Measurements from ENCODE around the gene HPN.

HPN gene

DNA sequence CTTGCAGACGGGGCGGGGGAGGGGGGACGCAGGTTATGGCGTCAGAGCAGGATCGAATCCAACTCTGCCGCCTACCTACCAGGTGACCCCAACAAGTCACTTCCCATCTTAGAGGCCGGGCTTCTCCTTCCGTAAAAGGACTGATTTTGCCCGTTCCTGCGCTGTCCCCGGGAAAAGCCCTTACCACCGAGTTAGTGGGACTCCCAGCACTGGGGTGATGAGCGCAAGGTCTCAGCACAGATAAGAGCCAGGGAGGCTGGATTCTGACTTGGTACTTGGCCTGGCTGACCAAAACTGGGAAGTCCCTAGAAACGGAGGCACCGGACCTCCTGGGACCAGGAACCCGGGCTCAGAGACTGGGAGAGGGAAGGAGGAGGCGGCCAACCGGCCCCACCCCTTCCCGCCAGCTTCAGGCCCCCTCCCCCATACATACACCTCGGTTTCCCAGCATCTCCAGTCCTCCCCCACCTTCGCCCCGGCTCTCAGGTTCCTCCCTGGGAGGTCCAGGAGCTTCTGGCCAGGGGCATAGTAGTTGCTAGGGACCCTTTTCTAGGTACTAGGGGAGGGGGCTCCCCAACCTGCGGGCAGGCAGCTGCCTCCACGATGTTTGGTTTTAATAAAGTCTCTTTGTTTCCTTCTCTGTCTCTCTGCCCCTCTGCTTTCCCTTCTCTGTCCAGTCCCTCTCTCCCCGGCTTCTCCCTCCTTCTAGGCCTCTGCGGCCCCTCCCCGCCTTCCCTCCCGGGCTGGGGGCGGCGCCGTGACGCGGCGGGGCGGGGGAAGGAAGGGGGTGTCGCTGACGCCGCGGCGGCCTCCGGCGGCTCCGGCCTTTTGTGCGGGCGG, 41.8 kb upstream of the HPN start, which contains the start of gene GRAMD1A (continued):
- TF ChIP-seq MEIS1 (CRISPR knock-in tag; IDR thresholded peaks at IDR 0.05; ENCODE audit: borderline replicate concordance) (no peak), ZNF514 (tag by site-specific recombination; IDR thresholded peaks at IDR 0.05) (no peak), TCF7L2 (IDR thresholded peaks at IDR 0.05; ENCODE audit: borderline replicate concordance, low read depth, low read length) (no peak), GLIS1 (tag by site-specific recombination; IDR thresholded peaks at IDR 0.05) (peak; percentile 99)

DNA sequence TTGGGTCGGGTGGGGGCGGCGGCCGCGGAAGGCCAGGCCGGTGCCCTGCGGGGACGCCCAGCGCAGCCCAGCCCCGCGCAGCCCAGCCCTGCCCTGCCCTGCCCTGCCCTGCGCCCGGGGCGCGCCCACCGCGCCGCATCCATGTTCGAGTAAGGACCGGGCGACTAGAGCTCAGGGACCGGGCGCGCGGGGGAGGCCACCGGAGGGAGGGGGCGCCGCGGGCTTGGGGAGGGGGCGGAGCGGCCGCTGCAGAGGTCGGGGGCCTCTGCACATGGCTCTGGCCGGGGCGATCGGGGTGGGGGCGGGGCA, 41.2 kb upstream of the HPN start:
- ChIA-PET CTCF (interaction anchor here (0.6 to 4.3 kb wide), 10 partner anchors 11 to 361 kb away, joined by 3 to 35 read pairs (median 4); no protein-coding TSS in a partner anchor), POLR2A (interaction anchor here (0.7 to 3.0 kb wide), 11 partner anchors 11 to 915 kb away, joined by 3 to 20 read pairs (median 9); partner anchors contain the start of genes SCGB2B2, SCN1B, ZNF30 and ZNF302)

More for the DNA sequence above, 41.2 kb upstream of the HPN start:
- peaks cover 34 to 35% of the 10 kb centered on the region in 2 experiments for H3K36me3 ChIP-seq (ENCODE audit: control insufficient read depth in 2 of 2, insufficient read depth in 1 of 2, low read length in 2 of 2)
- H3K27ac ChIP-seq (ENCODE audit: extremely low read depth, low read depth, low read length): peak overlapping the region; percentile 98
- no peak for TF ChIP-seq ZNF19 (tag by site-specific recombination; IDR thresholded peaks at IDR 0.05; ENCODE audit: low read depth)
- no peak for TF ChIP-seq ZNF776 (tag by site-specific recombination; IDR thresholded peaks at IDR 0.05; ENCODE audit: borderline replicate concordance)
- no peak for TF ChIP-seq ZNF658 (tag by site-specific recombination; IDR thresholded peaks at IDR 0.05)
- no peak for TF ChIP-seq ZNF239 (tag by site-specific recombination; IDR thresholded peaks at IDR 0.05)
- TF ChIP-seq, protein P1, sequence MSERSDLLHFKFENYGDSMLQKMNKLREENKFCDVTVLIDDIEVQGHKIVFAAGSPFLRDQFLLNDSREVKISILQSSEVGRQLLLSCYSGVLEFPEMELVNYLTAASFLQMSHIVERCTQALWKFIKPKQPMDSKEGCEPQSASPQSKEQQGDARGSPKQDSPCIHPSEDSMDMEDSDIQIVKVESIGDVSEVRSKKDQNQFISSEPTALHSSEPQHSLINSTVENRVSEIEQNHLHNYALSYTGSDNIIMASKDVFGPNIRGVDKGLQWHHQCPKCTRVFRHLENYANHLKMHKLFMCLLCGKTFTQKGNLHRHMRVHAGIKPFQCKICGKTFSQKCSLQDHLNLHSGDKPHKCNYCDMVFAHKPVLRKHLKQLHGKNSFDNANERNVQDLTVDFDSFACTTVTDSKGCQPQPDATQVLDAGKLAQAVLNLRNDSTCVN (tag by site-specific recombination; optimal IDR thresholded peaks at IDR 0.05): no peak
- TF ChIP-seq, protein P2, sequence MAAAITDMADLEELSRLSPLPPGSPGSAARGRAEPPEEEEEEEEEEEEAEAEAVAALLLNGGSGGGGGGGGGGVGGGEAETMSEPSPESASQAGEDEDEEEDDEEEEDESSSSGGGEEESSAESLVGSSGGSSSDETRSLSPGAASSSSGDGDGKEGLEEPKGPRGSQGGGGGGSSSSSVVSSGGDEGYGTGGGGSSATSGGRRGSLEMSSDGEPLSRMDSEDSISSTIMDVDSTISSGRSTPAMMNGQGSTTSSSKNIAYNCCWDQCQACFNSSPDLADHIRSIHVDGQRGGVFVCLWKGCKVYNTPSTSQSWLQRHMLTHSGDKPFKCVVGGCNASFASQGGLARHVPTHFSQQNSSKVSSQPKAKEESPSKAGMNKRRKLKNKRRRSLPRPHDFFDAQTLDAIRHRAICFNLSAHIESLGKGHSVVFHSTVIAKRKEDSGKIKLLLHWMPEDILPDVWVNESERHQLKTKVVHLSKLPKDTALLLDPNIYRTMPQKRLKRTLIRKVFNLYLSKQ (tag by site-specific recombination; IDR thresholded peaks at IDR 0.05; ENCODE audit: borderline replicate concordance): no peak
- no peak for TF ChIP-seq ZNF16 (tag by site-specific recombination; IDR thresholded peaks at IDR 0.05; ENCODE audit: low read depth)
- TF ChIP-seq, protein P3, sequence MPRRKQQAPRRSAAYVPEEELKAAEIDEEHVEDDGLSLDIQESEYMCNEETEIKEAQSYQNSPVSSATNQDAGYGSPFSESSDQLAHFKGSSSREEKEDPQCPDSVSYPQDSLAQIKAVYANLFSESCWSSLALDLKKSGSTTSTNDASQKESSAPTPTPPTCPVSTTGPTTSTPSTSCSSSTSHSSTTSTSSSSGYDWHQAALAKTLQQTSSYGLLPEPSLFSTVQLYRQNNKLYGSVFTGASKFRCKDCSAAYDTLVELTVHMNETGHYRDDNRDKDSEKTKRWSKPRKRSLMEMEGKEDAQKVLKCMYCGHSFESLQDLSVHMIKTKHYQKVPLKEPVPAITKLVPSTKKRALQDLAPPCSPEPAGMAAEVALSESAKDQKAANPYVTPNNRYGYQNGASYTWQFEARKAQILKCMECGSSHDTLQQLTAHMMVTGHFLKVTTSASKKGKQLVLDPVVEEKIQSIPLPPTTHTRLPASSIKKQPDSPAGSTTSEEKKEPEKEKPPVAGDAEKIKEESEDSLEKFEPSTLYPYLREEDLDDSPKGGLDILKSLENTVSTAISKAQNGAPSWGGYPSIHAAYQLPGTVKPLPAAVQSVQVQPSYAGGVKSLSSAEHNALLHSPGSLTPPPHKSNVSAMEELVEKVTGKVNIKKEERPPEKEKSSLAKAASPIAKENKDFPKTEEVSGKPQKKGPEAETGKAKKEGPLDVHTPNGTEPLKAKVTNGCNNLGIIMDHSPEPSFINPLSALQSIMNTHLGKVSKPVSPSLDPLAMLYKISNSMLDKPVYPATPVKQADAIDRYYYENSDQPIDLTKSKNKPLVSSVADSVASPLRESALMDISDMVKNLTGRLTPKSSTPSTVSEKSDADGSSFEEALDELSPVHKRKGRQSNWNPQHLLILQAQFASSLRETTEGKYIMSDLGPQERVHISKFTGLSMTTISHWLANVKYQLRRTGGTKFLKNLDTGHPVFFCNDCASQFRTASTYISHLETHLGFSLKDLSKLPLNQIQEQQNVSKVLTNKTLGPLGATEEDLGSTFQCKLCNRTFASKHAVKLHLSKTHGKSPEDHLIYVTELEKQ (tag by site-specific recombination; IDR thresholded peaks at IDR 0.05; ENCODE audit: borderline replicate concordance): no peak
- TF ChIP-seq, protein P4, sequence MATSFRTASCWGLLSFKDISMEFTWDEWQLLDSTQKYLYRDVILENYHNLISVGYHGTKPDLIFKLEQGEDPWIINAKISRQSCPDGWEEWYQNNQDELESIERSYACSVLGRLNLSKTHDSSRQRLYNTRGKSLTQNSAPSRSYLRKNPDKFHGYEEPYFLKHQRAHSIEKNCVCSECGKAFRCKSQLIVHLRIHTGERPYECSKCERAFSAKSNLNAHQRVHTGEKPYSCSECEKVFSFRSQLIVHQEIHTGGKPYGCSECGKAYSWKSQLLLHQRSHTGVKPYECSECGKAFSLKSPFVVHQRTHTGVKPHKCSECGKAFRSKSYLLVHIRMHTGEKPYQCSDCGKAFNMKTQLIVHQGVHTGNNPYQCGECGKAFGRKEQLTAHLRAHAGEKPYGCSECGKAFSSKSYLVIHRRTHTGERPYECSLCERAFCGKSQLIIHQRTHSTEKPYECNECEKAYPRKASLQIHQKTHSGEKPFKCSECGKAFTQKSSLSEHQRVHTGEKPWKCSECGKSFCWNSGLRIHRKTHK (tag by site-specific recombination; IDR thresholded peaks at IDR 0.05): no peak
- no peak for TF ChIP-seq ZNF354C (tag by site-specific recombination; IDR thresholded peaks at IDR 0.05; ENCODE audit: borderline replicate concordance, low read depth)
- TF ChIP-seq ZNF629 (tag by site-specific recombination; IDR thresholded peaks at IDR 0.05): no peak
- TF ChIP-seq ZNF544 (tag by site-specific recombination; IDR thresholded peaks at IDR 0.05): no peak
- H3K4me3 ChIP-seq (ENCODE audit: low read depth, low read length): peak overlapping the region; percentile 63
- peaks cover 35% of the 10 kb centered on the region for H3K4me1 ChIP-seq (ENCODE audit: control insufficient read depth, insufficient read depth, low read length)
- no peaks in the 10 kb centered on the region for H3K9me3 ChIP-seq (ENCODE audit: control insufficient read depth, insufficient read depth, low read depth, low read length)
